PC-9 (cell line): ENCODE data around the gene PRICKLE4. TPM values are rescaled to one million over a fixed set of nuclear protein-coding genes. Genes with fewer than 3 reads are reported as not detected.

Experiments used
- BruUV-seq: library from RNA; stranded (reverse); fragments of 400-500 nt; replicated peaks from 2 replicates; lab custom pipeline; 2021; lab: Mats Ljungman, UMichigan
- CTCF ChIA-PET: fragments of 300-600 bp; sonication (Branson Sonifier 250); formaldehyde crosslinking; loops from one replicate; lab custom pipeline; 2022; ENCODE audit warnings: antibody characterized with exemption; lab: Charles Lee
- POLR2A ChIA-PET: fragments of 300-600 bp; sonication (Branson Sonifier 250); formaldehyde crosslinking; loops from one replicate; lab custom pipeline; 2022; ENCODE audit warnings: antibody characterized with exemption; ENCODE audit not compliant: unreplicated experiment; lab: Charles Lee
- DNase-seq, 2 experiments: peaks; one replicate each; pipeline versions ENCODE4 v3.0.0 to v3.0.0-alpha.2; 2015 to 2022; ENCODE audit warnings: mixed read lengths in 1 of 2
- H2AFZ ChIP-seq: fragments of 200-600 bp; sonication (generic); 2 replicates; pipeline ENCODE4 v1.8.1; 2017; ENCODE audit warnings: antibody characterized with exemption
- H3F3A ChIP-seq: fragments of 200-600 bp; sonication (generic); 2 replicates; pipeline ENCODE4 v1.8.1; 2017; ENCODE audit warnings: antibody characterized with exemption, mild to moderate bottlenecking, low read depth; ENCODE audit not compliant: insufficient read depth
- H3K27ac ChIP-seq: fragments of 200-600 bp; sonication (generic); 2 replicates; pipeline ENCODE4 v1.6.1; 2016; ENCODE audit warnings: mixed run types
- H3K27me3 ChIP-seq: fragments of 200-600 bp; sonication (generic); 2 replicates; pipeline ENCODE4 v1.6.1; 2016; ENCODE audit warnings: low read depth, mixed run types; ENCODE audit not compliant: insufficient read depth
- H3K36me3 ChIP-seq: fragments of 200-600 bp; sonication (generic); 2 replicates; pipeline ENCODE4 v1.6.1; 2016; ENCODE audit warnings: low read depth, mixed run types
- H3K4me1 ChIP-seq: fragments of 200-600 bp; sonication (generic); replicated peaks from 2 replicates; pipeline ENCODE4 v1.6.1; 2016; ENCODE audit warnings: mixed run types; ENCODE audit not compliant: insufficient read depth
- H3K4me2 ChIP-seq: fragments of 200-600 bp; sonication (generic); 2 replicates; pipeline ENCODE4 v1.6.1; 2017; ENCODE audit warnings: mixed run types
- H3K4me3 ChIP-seq: fragments of 200-600 bp; sonication (generic); 2 replicates; pipeline ENCODE4 v1.6.1; 2016; ENCODE audit warnings: mixed run types
- H3K79me2 ChIP-seq: fragments of 200-600 bp; sonication (generic); 2 replicates; pipeline ENCODE4 v1.6.1; 2017; ENCODE audit warnings: low read depth, mixed run types
- H3K9me2 ChIP-seq: fragments of 200-600 bp; sonication (generic); 2 replicates; pipeline ENCODE4 v1.8.1; 2017; ENCODE audit warnings: mild to moderate bottlenecking; ENCODE audit not compliant: insufficient read depth
- H3K9me3 ChIP-seq: fragments of 200-600 bp; sonication (generic); 2 replicates; pipeline ENCODE4 v1.8.1; 2016; ENCODE audit warnings: low read depth; ENCODE audit not compliant: insufficient read depth
- H4K20me1 ChIP-seq: fragments of 200-600 bp; sonication (generic); 2 replicates; pipeline ENCODE4 v1.8.1; 2017; ENCODE audit not compliant: insufficient read depth
- CTCF ChIP-seq: fragments of 200-600 bp; sonication (generic); conservative IDR thresholded peaks from 2 replicates; pipeline ENCODE4 v1.6.1; 2017; ENCODE audit warnings: mixed run types, antibody characterized with exemption, mild to moderate bottlenecking, moderate library complexity
- EZH2 ChIP-seq: fragments of 200-600 bp; sonication (generic); IDR thresholded peaks from 2 replicates; pipeline ENCODE4 v1.8.0; 2017; ENCODE audit warnings: antibody characterized with exemption, low read depth
- intact Hi-C: fragments of 100-400 bp; cut with micrococcal nuclease; formaldehyde crosslinking; loops from one replicate; pipeline ENCODE4 v1.10.0; 2022; ENCODE audit not compliant: unreplicated experiment
- total RNA-seq: library from RNA; stranded (reverse); gene quantifications from 2 replicates; pipeline ENCODE4 v1.2.3, GENCODE V29; 2021

PRICKLE4 gene
- total RNA-seq, 1 experiment from 2014 or later, result 9.2 TPM

DNA sequence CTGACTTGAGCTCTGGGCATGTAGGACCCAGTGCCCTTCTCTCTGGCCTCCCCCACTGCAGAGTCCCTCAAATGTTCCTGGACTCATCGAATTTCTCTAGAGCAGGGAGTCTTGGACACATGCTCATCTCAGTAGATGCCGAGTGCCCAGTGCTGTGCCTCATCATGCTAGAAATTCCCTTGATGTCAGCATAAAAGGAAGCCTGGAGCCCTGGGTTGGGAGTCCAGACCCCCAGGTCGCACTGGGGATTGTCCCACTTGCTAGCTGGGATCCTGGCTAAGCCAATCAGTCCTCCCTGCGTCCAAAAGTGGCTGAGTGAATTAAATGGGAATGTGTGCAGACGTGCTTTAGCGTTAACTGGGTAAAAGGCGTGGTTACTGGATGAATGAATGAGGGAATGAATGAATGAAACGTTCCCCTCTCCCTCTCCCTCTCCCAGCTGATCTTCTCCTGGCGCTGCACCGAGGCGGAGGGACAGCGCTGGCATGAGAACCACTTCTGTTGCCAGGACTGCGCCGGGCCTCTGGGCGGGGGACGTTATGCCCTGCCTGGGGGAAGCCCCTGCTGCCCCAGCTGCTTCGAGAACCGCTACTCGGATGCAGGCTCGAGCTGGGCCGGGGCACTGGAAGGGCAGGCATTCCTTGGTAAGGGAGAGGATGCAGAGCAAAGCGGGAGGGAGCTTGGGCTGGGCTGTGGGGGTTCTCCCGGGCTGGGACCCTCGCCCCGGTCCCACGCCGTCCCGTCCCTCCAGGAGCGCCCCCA, 5.3 kb downstream of the PRICKLE4 start:
- H3K4me3 ChIP-seq, result peak overlapping the region; percentile 100
- ChIA-PET POLR2A (interaction anchor here (0.6 to 0.8 kb wide), 3 partner anchors 110 to 408 kb away, joined by 3 to 5 read pairs (median 5); no protein-coding TSS in a partner anchor), CTCF (interaction anchor here (0.6 to 2.0 kb wide), 5 partner anchors 27 to 265 kb away, joined by 3 to 10 read pairs (median 4); partner anchors contain the start of genes BYSL, MED20 and TAF8)
- H3K4me1 ChIP-seq, result peaks cover 53% of the 10 kb centered on the region
- peak overlapping the region; percentile 90 for H3K4me2 ChIP-seq
- H4K20me1 ChIP-seq, result no peaks in the 10 kb centered on the region; the same call in 1 of the 2 replicates
- BruUV-seq, result no TSS peak
- H3K9me3 ChIP-seq, result no peaks in the 10 kb centered on the region
- no peak for DNase-seq
- peaks cover 20% of the 10 kb centered on the region for H3K36me3 ChIP-seq
- H3F3A ChIP-seq, result peaks cover 62% of the 10 kb centered on the region
- intact Hi-C loops, result loop anchor here (10.0 kb wide), 1 partner anchor 939 kb away; the partner anchor contains the start of gene PRPH2
- no peaks in the 10 kb centered on the region for H3K9me2 ChIP-seq
- TF ChIP-seq EZH2 (no peak), CTCF (no peak; the same call in 1 of the 2 replicates)
- peak overlapping the region; percentile 78 for H3K27ac ChIP-seq
- H2AFZ ChIP-seq, result no peak overlapping the region; the same call in 1 of the 2 replicates
- peaks cover 37% of the 10 kb centered on the region for H3K79me2 ChIP-seq
- H3K27me3 ChIP-seq, result no peaks in the 10 kb centered on the region

DNA sequence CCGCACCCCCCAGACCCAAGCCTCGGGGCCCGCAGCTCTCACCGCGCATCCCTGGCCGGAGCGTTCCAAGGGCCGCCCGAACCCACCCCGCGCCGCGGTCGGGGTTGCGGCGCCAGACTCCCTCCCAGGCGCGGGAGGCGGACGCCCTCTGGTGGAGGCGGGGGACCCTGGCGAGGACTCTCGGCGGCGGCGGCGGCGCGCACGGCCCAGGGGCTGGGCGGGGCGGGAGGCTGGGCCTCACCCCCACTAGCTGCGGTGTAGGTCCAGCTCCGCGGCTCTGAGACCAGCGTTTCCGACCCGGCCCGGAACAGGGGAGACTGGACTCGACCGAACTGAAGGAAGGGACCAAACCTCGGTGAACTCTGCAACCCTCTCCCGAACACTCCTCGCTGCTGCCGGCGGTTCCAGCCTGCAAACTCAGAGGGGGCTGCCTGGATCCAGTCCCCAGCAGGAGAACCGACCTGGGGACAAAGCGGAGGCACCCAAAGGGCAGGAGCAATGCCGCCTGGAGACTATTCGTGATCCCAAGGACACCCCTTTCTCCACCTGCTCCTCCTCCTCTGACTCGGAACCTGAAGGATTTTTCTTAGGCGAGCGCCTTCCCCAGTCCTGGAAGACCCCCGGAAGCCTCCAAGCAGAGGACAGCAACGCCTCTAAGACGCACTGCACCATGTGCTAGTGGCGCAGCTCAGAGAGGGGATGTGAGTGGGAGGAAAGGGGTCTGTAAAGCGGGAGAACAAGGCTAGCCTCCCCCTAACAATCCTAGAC, 6.1 kb downstream of the PRICKLE4 start:
- H3K27ac ChIP-seq, result peak overlapping the region; percentile 91
- H3K4me3 ChIP-seq, result peak overlapping the region; percentile 100
- H3K4me2 ChIP-seq, result peak overlapping the region; percentile 90
- peak; percentile 46 to 88 for DNase-seq
- H4K20me1 ChIP-seq, result no peaks in the 10 kb centered on the region; the same call in 1 of the 2 replicates
- H3K36me3 ChIP-seq, result peaks cover 25% of the 10 kb centered on the region
- no peaks in the 10 kb centered on the region for H3K9me3 ChIP-seq
- ChIA-PET POLR2A (interaction anchor here (0.6 to 0.8 kb wide), 3 partner anchors 110 to 407 kb away, joined by 3 to 5 read pairs (median 3); partner anchors contain the start of genes BYSL and MED20), CTCF (interaction anchor here (0.5 to 2.0 kb wide), 7 partner anchors 28 to 687 kb away, joined by 3 to 10 read pairs (median 3); partner anchors contain the start of genes BYSL and MED20)
- H3K27me3 ChIP-seq, result no peaks in the 10 kb centered on the region
- H3F3A ChIP-seq, result peaks cover 62% of the 10 kb centered on the region
- TF ChIP-seq EZH2 (no peak), CTCF (peak; percentile 67; the same call in 1 of the 2 replicates)
- H3K79me2 ChIP-seq, result peaks cover 37% of the 10 kb centered on the region
- intact Hi-C loops, result loop anchor here (1.0 to 10.0 kb wide), 2 partner anchors 135 to 938 kb away; partner anchors contain the start of genes BYSL, MED20 and PRPH2
- H2AFZ ChIP-seq, result peak overlapping the region; percentile 76
- no peaks in the 10 kb centered on the region for H3K9me2 ChIP-seq
- H3K4me1 ChIP-seq, result peaks cover 45% of the 10 kb centered on the region
- no TSS peak for BruUV-seq
